GM19238 (cell line): ENCODE data around the gene RAI14.

Experiments
- DNase-seq: peaks from one replicate; pipeline ENCODE4 v3.0.0; 2011; ENCODE audit warnings: low spot score; ENCODE audit not compliant: insufficient read length

RAI14 gene

DNA sequence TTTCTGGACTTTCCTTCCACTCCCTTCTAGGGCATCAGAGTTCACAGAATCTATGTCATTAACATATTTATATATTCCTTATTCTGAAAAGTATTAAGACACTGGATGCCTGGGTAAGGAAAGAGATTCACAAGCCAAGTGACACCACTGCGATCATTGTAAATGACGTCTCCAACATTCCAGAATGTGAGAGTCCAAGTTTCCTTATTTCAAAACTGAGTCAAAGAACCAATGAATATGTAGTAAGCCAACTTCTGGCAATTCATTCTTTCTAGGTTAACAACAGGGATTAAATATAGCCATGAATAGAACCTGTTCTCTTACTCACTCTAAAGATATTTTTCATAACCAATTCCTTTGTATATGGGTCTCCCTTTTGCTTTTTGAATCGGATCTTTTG lies 18.1 kb downstream of the RAI14 start:
- DNase-seq: no peak

GRCh38 chr5:34675857-34676256 lies 19.7 kb downstream of the RAI14 start:
- DNase-seq: no peak

- no peak for DNase-seq
Measured at GRCh38 chr5:34676416-34676815, 20.3 kb downstream of the RAI14 start.

DNA sequence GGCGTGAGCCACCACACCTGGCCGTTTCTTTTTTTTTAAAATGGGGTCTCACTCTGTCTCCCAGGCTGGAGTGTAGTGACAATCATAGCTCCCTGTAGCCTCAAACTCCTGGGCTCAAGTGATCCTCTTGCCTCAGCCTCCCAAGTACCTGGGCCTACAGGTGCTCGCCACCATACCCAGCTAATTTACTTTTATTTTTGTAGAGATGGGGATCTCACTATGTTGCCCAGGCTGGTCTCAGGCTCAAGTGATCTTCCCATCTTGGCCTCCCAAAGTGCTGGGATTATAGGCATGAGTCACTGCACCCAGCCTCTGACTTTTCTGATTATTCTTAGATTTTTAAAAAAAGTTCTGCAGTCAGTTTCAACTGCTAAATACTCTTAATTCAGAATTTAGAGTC lies 21.3 kb downstream of the RAI14 start:
- no peak for DNase-seq

- no peak for DNase-seq
Measured at GRCh38 chr5:34680896-34681295, 24.8 kb downstream of the RAI14 start.

DNA sequence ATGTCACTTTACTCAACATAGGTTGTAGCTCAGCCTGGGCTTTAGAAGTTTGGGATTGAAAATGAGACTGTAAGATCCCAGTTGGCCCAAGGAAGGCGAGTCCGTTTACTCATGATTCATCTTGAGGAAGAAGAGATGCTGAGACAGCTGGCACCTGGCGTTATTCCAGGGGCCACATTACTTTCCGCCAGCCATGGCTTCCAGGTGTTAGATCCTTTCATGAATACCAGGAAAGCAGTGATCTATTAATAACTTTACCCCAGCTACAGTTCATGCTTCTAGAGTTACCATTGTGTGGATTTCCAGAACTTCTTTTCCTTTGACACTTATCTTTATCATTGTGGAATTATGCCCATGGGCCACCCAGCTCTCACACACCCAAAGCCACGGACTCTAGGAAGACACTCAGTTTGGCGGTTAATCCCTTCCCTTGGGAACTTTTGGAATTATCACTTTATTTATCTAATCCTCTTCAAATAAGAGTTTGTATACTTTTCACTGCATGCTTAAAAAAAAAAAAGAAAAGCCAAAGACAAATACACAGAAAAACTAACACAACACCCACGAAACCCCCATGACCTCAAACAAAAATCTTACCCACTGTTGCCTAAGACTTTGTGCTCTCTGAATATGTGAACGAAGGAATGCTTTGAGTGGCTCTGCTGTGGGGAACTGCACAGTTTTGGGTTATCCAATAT lies 26.9 kb downstream of the RAI14 start:
- no peak for DNase-seq

- no peak for DNase-seq
Measured at GRCh38 chr5:34684281-34684979, 28.3 kb downstream of the RAI14 start.

DNA sequence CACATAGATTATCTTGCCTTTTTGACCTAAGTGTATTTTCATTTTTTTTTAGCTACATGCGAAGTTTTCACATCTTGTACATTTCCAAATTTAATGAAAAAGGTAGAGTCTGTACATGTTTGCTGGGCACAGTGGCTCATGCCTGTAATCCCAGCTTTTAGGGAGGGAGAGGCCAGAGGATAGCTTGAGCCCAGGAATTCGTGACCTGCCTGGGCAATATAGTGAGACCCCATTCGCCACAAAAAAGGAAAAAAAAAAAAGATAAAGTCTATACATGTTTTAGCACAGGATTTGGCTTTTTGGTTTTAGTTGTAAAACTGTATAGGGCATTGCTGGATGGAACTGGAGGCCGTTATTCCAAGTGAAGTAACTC lies 28.8 kb downstream of the RAI14 start:
- no peak for DNase-seq

- no peak for DNase-seq
Measured at GRCh38 chr5:34685485-34686165, 29.5 kb downstream of the RAI14 start.

- no peak for DNase-seq
Measured at GRCh38 chr5:34686762-34687268, 30.7 kb downstream of the RAI14 start.

GRCh38 chr5:34687269-34688011 lies 31.3 kb downstream of the RAI14 start:
- no peak for DNase-seq

DNA sequence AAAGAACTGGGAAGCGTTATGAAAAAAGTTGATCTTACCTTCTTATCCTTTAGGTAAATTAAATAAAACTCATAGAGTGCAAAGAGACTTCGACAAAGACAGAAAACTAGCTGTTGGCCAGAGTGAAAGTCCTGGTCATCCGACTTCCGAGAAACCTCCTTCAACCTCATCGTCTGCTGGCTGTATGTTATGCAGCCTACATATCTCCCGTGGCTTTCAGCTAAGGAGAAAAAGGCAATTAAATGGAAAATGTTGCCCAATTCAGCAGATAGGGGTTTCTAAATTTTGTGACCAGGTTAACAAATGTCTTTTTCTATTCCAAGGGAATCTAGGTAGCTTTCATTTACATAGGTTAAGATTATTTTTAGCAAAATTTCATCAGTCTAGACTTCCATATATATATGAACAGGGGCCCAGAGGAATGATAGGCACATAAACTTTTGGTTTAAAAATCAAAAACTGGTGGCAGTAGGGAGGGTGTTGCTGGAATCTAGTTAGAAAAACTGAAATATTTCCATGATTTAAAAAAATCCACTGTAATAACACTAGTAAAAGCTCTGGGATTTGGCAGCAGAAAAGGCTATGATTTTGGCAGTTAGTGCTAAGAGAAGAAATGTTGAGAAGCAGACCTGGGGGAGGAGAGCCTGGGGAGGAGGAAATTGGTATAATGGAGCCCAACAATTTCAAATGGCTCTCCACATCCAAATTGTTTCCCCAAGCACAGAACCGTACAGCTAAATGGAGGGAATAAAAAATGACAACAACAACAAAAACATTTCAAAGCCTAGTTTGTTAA lies 32.1 kb downstream of the RAI14 start:
- no peak for DNase-seq

GRCh38 chr5:34690301-34690700 lies 34.2 kb downstream of the RAI14 start:
- DNase-seq: no peak

DNA sequence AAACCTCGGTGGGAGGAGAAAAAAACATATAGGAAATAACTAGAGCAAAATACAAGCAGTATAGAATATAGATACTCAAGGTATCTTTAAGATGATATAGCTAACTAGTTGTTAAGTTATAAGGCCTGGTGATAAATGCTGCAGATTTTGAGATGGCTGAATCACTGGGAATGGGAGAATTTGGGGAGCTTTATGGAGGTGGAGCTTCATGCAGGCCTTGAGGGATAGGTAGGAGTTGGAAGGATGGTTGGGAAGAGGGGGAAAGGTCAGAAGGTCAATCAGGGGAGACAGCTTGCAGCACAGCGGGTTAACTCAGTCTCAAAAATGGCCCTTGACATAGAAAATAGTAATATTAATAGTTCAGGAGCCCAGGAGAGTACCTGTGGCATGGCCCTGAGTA lies 34.8 kb downstream of the RAI14 start:
- DNase-seq: no peak

DNA sequence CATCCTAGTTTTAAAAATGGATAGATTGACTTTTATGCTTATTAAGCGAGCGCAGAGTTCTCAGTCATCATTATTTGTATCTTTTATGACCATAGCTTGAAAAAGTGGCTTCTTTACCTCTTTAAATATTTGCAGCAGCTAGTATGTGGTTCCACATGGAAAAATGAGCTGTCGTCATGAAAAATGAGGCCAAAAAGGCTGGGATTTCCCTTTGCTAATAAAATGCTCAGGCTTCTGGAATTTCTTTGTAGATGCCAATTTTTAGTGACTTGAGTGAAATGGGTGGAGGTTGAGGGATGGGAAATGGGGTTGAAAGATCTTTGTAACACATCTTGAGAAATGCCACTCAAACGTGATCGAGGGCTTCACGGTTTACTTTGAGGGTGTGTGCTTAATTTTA lies 35.2 kb downstream of the RAI14 start:
- DNase-seq: no peak

- no peak for DNase-seq
Measured at GRCh38 chr5:34692786-34693185, 36.7 kb downstream of the RAI14 start.

DNA sequence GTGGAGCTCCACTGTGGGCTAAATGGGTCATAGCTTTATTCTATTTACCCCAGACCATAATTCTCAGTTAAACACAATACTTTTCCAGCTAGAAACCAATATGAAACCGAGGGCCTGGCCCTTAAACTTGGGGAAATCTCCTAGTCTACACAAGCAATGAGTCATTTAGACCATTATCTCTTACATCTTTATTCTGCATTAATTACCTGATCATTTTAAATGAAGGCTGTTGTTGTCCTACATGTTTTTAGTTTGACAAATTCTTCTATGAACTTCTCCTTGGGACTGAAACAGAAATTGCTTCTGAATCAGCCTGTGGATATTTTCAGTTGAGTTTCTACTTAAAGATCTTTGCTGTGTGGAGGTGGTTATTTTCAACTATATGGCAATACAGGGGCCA lies 37.9 kb downstream of the RAI14 start:
- DNase-seq: no peak

DNA sequence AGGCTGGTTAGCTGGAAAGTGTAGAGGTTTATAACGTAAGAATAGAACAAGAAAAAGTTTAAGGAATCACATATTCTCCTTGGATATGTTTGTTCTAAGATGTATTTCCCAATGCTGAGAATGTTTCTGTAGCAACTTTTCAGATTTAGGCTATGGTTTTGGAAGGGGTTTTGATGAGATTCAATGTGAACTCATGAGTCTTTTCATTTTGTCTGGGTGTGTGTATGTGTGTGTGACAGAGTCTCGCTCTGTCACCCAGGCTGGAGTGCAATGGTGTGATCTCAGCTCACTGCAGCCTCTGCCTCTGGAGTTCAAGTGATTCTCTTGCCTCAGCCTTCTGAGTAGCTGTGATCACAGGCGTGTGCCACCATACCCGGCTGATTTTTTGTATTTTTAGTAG lies 38.6 kb downstream of the RAI14 start:
- no peak for DNase-seq

DNA sequence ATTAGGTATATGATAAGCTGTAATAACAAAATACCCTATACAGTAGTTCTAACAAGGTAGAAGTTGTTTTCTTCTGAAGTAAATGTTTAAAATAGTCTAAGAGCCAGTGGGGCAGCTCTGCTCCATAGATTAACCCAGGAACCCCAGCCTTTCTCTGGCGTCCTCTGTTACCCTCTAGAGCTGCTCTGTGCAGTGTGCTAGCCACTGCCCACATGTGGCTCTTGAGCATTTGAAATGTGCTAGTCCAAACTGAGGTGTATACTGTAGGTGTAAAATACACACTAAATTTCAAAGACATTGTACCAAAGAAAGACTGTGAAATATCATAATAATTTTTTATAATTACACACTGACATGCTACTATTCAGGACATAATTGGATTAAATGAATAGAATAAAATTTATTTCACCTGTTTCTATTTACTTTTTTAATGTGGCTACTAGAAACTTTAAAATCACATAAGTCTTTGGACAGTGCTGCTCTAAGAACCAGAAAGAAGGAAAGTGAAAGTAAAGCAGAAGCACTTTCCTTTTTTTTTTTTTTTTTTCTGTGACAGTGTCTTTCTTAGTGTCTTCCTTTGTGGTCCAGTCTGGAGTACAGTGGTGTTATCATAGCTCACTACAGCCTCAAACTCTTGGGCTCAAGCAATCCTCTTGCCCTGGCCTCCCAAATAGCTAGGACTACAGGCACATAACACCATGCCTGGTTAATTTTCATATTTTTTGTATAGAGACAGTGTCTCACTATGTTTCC lies 39.3 kb downstream of the RAI14 start:
- no peak for DNase-seq
